ENCODE measurements around the gene ADCY4. TPM values are rescaled to one million over a fixed set of nuclear protein-coding genes. Genes with fewer than 3 reads are reported as not detected.

Gene ADCY4
- total and polyA plus RNA-seq, 2 donors (not counting 1 experiment from before 2014, with no cell fraction given), result 2.3 to 7.8 TPM

GRCh38 chr14:24381363-24382063 is 46.6 kb upstream of the ADCY4 start:
- Histone ChIP-seq H4K20me1 (ENCODE audit: control insufficient read depth, insufficient read depth, low read length, poor library complexity, severe bottlenecking) (no peaks in the 10 kb centered on the region), H3K79me2 (ENCODE audit: control insufficient read depth, insufficient read depth, low read length) (no peaks in the 10 kb centered on the region), H3K27me3 (replicated peaks in 1 of 4; ENCODE audit: control extremely low read depth in 1 of 4, control insufficient read depth in 3 of 4, insufficient read depth in 4 of 4, low read length in 3 of 4) (peaks cover 0 to 4% (median 1%) of the 10 kb centered on the region in 4 experiments), H3K4me2 (replicated peaks; ENCODE audit: low read depth, low read length, poor library complexity, severe bottlenecking) (no peak overlapping the region), H3K9ac (ENCODE audit: low read length) (no peak overlapping the region), H3K36me3 (replicated peaks in 1 of 2; ENCODE audit: control extremely low read depth in 1 of 2, control insufficient read depth in 1 of 2, extremely low read depth in 1 of 2, insufficient read depth in 2 of 2, low read length in 1 of 2) (no peaks in the 10 kb centered on the region), H2AFZ (ENCODE audit: insufficient read depth, low read depth, low read length, poor library complexity, severe bottlenecking) (no peak overlapping the region), H3K4me1 (ENCODE audit: control insufficient read depth in 2 of 2, insufficient read depth in 2 of 2, low read length in 2 of 2) (no peaks in the 10 kb centered on the region), H3K4me3 (ENCODE audit: control extremely low read depth in 1 of 5, extremely low read depth in 1 of 5, insufficient read depth in 1 of 5, low read depth in 2 of 5, low read length in 4 of 5) (no peak overlapping the region), H3K9me3 (ENCODE audit: control extremely low read depth in 1 of 3, control insufficient read depth in 2 of 3, insufficient read depth in 1 of 3, low read length in 2 of 3) (no peaks in the 10 kb centered on the region), H3K27ac (ENCODE audit: low read length in 2 of 2) (no peak overlapping the region)
- H3K9me3 Mint-ChIP-seq (ENCODE audit: insufficient read depth), result no peaks in the 10 kb centered on the region
- TF ChIP-seq EZH2 (IDR thresholded peaks at IDR 0.05; ENCODE audit: borderline replicate concordance, insufficient read depth, low read depth, low read length, poor library complexity, severe bottlenecking) (no peak), CTCF (IDR thresholded peaks at IDR 0.05) (no peak)
- no peak overlapping the region for H3K27ac Mint-ChIP-seq
- DNase-seq, result no peak
- ATAC-seq (ENCODE audit: low read depth), result no peak
- 88% methylated on average over 7 of the region's 8 CpGs for WGBS (ENCODE audit: insufficient coverage)
- ChIA-PET POLR2A (no interaction called here), CTCF (no interaction called here)
- H3K4me3 Mint-ChIP-seq, result no peak overlapping the region
- intact Hi-C loops (cut with micrococcal nuclease), result no loop called here
- peaks cover 9% of the 10 kb centered on the region for H3K27me3 Mint-ChIP-seq
- no peaks in the 10 kb centered on the region for H3K4me1 Mint-ChIP-seq

GRCh38 chr14:24379907-24380730 is 45.2 kb upstream of the ADCY4 start:
- no peak overlapping the region for H3K27ac Mint-ChIP-seq
- Histone ChIP-seq H2AFZ (ENCODE audit: insufficient read depth, low read depth, low read length, poor library complexity, severe bottlenecking) (no peak overlapping the region), H3K9me3 (ENCODE audit: control extremely low read depth in 1 of 3, control insufficient read depth in 2 of 3, insufficient read depth in 1 of 3, low read length in 2 of 3) (no peaks in the 10 kb centered on the region), H3K9ac (ENCODE audit: low read length) (no peak overlapping the region), H3K4me1 (ENCODE audit: control insufficient read depth in 2 of 2, insufficient read depth in 2 of 2, low read length in 2 of 2) (no peaks in the 10 kb centered on the region), H3K4me3 (ENCODE audit: control extremely low read depth in 1 of 5, extremely low read depth in 1 of 5, insufficient read depth in 1 of 5, low read depth in 2 of 5, low read length in 4 of 5) (no peak overlapping the region), H4K20me1 (ENCODE audit: control insufficient read depth, insufficient read depth, low read length, poor library complexity, severe bottlenecking) (no peaks in the 10 kb centered on the region), H3K27me3 (replicated peaks in 1 of 4; ENCODE audit: control extremely low read depth in 1 of 4, control insufficient read depth in 3 of 4, insufficient read depth in 4 of 4, low read length in 3 of 4) (peaks cover 0 to 11% (median 1%) of the 10 kb centered on the region in 4 experiments), H3K27ac (ENCODE audit: low read length in 2 of 2) (no peak overlapping the region), H3K36me3 (replicated peaks in 1 of 2; ENCODE audit: control extremely low read depth in 1 of 2, control insufficient read depth in 1 of 2, extremely low read depth in 1 of 2, insufficient read depth in 2 of 2, low read length in 1 of 2) (no peaks in the 10 kb centered on the region), H3K4me2 (replicated peaks; ENCODE audit: low read depth, low read length, poor library complexity, severe bottlenecking) (no peak overlapping the region), H3K79me2 (ENCODE audit: control insufficient read depth, insufficient read depth, low read length) (no peaks in the 10 kb centered on the region)
- no peaks in the 10 kb centered on the region for H3K4me1 Mint-ChIP-seq
- POLR2A ChIA-PET, result no interaction called here
- intact Hi-C loops (cut with micrococcal nuclease), result no loop called here
- DNase-seq (no peak), ATAC-seq (ENCODE audit: low read depth) (no peak)
- H3K9me3 Mint-ChIP-seq (ENCODE audit: insufficient read depth), result no peaks in the 10 kb centered on the region
- no peak overlapping the region for H3K4me3 Mint-ChIP-seq
- TF ChIP-seq CTCF (IDR thresholded peaks at IDR 0.05) (no peak), EZH2 (IDR thresholded peaks at IDR 0.05; ENCODE audit: borderline replicate concordance, insufficient read depth, low read depth, low read length, poor library complexity, severe bottlenecking) (no peak)
- H3K27me3 Mint-ChIP-seq, result peaks cover 5% of the 10 kb centered on the region
- 82% methylated on average over 5 of the region's 15 CpGs for WGBS (ENCODE audit: insufficient coverage)
- CTCF ChIA-PET, result interaction anchor here (2.0 kb wide), 1 partner anchor 47 kb away, joined by 4 read pairs; no protein-coding TSS in a partner anchor

All from B cell (primary cell).